Neuronal stem cell (in vitro differentiated cells): Measurements from ENCODE around the gene ENPP6.
A peak's percentile ranks its signal among the peaks of the same experiment; 100 is the strongest.

ENCODE experiments used
- DNase-seq: peaks from one replicate; pipeline ENCODE4 v3.0.0-alpha.2; 2013; ENCODE audit warnings: low spot score
- H2AFZ ChIP-seq: one replicate; pipeline ENCODE4 v1.6.1; 2013; ENCODE audit warnings: mild to moderate bottlenecking, low read length, inconsistent platforms
- H2AK5ac ChIP-seq: 2 replicates; pipeline ENCODE4 v1.6.1; 2013; ENCODE audit warnings: low read depth, mild to moderate bottlenecking, inconsistent platforms, low read length, moderate library complexity, mixed read lengths
- H2BK120ac ChIP-seq: 2 replicates; pipeline ENCODE4 v1.6.1; 2013; ENCODE audit warnings: low read depth, mild to moderate bottlenecking, inconsistent platforms, low read length, moderate library complexity, mixed read lengths
- H2BK12ac ChIP-seq: one replicate; pipeline ENCODE4 v1.6.1; 2013; ENCODE audit warnings: low read length, inconsistent platforms
- H2BK15ac ChIP-seq: 2 replicates; pipeline ENCODE4 v1.6.1; 2013; ENCODE audit warnings: mild to moderate bottlenecking, low read length, inconsistent platforms, mixed read lengths
- H2BK5ac ChIP-seq: one replicate; pipeline ENCODE4 v1.6.1; 2013; ENCODE audit warnings: inconsistent platforms, mild to moderate bottlenecking, low read length, moderate library complexity
- H3K14ac ChIP-seq: one replicate; pipeline ENCODE4 v1.6.1; 2013; ENCODE audit warnings: low read length, inconsistent platforms
- H3K18ac ChIP-seq: 2 replicates; pipeline ENCODE4 v1.6.1; 2013; ENCODE audit warnings: low read length, inconsistent platforms
- H3K23ac ChIP-seq: 2 replicates; pipeline ENCODE4 v1.6.1; 2013; ENCODE audit warnings: low read depth, mild to moderate bottlenecking, mixed read lengths, low read length, inconsistent platforms; ENCODE audit not compliant: poor library complexity
- H3K27ac ChIP-seq: replicated peaks from 3 replicates; pipeline ENCODE4 v1.5.1; 2013; ENCODE audit warnings: low read length, inconsistent platforms
- H3K27me3 ChIP-seq, 3 experiments: 2 replicates each; pipeline ENCODE4 v1.6.1; 2013; ENCODE audit warnings: low read length in 3 of 3, mild to moderate bottlenecking in 2 of 3, inconsistent platforms in 1 of 3, low read depth in 1 of 3, mixed read lengths in 1 of 3, moderate library complexity in 1 of 3; ENCODE audit not compliant: control insufficient read depth in 3 of 3, insufficient read depth in 3 of 3
- H3K36me3 ChIP-seq, 2 donors: replicated peaks in 1 of 2; 2 replicates each; pipeline ENCODE4 v1.6.1; 2013; ENCODE audit warnings: low read length in 2 of 2; ENCODE audit not compliant: control insufficient read depth in 2 of 2, insufficient read depth in 2 of 2
- H3K4ac ChIP-seq: 2 replicates; pipeline ENCODE4 v1.6.1; 2013; ENCODE audit warnings: inconsistent platforms, mild to moderate bottlenecking, low read length, moderate library complexity
- H3K4me1 ChIP-seq, 2 donors: 1 replicate in 1 of 2; 2 replicates in 1 of 2; pipeline ENCODE4 v1.6.1; 2013; ENCODE audit warnings: low read length in 2 of 2, low read depth in 1 of 2; ENCODE audit not compliant: control insufficient read depth in 2 of 2, insufficient read depth in 1 of 2
- H3K4me2 ChIP-seq: one replicate; pipeline ENCODE4 v1.6.1; 2013; ENCODE audit warnings: mild to moderate bottlenecking, low read length, inconsistent platforms; ENCODE audit not compliant: insufficient read depth, poor library complexity, severe bottlenecking
- H3K4me3 ChIP-seq, 2 donors: 2 replicates each; pipeline ENCODE4 v1.5.1; 2013; ENCODE audit warnings: low read length in 2 of 2, mild to moderate bottlenecking in 2 of 2, inconsistent platforms in 1 of 2, moderate library complexity in 1 of 2
- H3K79me1 ChIP-seq: one replicate; pipeline ENCODE4 v1.6.1; 2013; ENCODE audit warnings: low read depth, mild to moderate bottlenecking, inconsistent platforms, low read length, moderate library complexity
- H3K9ac ChIP-seq: one replicate; pipeline ENCODE4 v1.6.1; 2013; ENCODE audit warnings: mild to moderate bottlenecking, low read depth, low read length, inconsistent platforms; ENCODE audit not compliant: poor library complexity
- H3K9me3 ChIP-seq, 2 donors: replicated peaks in 1 of 2; 2 replicates each; pipeline versions ENCODE3 to v1.6.1; 2013; ENCODE audit warnings: low read length in 2 of 2, mild to moderate bottlenecking in 2 of 2, inconsistent platforms in 1 of 2, low read depth in 1 of 2, mixed read lengths in 1 of 2, moderate library complexity in 1 of 2; ENCODE audit not compliant: control insufficient read depth in 2 of 2, insufficient read depth in 1 of 2
- H4K8ac ChIP-seq: one replicate; pipeline ENCODE4 v1.6.1; 2013; ENCODE audit warnings: low read depth, mild to moderate bottlenecking, inconsistent platforms, low read length, moderate library complexity
- H4K91ac ChIP-seq: one replicate; pipeline ENCODE4 v1.6.1; 2013; ENCODE audit warnings: low read length, low read depth, mild to moderate bottlenecking, inconsistent platforms; ENCODE audit not compliant: poor library complexity
- whole genome bisulfite sequencing, 2 donors: extraction: QIAGEN DNeasy Blood & Tissue Kit; methylation state at CpG; one replicate each; pipeline ENCODE4 v1.1.7; 2013; ENCODE audit warnings: missing lambda C conversion rate in 2 of 2, mixed read lengths in 1 of 2; ENCODE audit not compliant: insufficient read length in 2 of 2, insufficient replicate concordance in 1 of 2; ENCODE audit errors: extremely low coverage in 2 of 2; 5-methylcytosine and 5-hydroxymethylcytosine counted together

ENPP6 gene

DNA sequence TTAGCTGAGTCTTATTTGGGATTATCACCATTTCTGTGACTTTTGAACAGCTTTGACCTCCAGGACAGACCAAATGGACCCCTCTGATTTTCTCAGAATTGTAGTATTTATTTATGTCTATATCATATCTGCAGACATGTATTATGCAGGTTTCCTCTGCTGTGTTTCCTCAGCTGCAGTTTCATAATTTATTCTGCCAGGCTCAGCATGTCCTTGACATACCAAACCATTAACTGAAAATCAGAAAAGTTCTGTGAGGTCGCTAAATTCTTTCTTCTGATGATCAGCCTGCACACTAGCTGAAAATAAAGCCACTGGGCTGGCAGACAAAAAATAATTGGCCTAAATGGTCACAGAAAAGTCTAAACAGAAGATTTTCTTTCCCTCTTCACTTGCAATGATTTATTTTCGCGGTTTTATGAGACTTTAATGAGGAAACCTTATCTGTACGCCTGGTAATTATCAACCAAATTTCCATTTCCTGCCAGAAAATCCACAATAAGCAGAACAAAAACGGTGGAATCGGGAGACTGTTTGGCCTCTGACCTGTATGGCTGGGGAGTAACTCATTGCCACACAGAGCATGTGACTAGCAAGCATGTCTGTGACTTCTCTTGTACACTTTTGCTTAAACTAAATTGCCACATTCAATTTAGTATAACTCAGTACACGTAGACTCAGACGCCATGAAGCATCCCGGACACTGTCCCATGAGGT lies 150.9 kb downstream of the ENPP6 start:
- H3K27ac ChIP-seq = no peak overlapping the region
- DNase-seq = no peak

GRCh38 chr4:184064877-184065276 lies 152.8 kb downstream of the ENPP6 start:
- Histone ChIP-seq H2AFZ (no peak overlapping the region), H2AK5ac (no peak overlapping the region), H3K4ac (no peak overlapping the region), H4K91ac (no peak overlapping the region), H3K18ac (no peak overlapping the region), H3K79me1 (no peaks in the 10 kb centered on the region), H3K4me2 (no peak overlapping the region), H3K27me3 (no peaks in the 10 kb centered on the region), H2BK12ac (no peak overlapping the region), H2BK5ac (no peak overlapping the region), H3K14ac (no peak overlapping the region), H2BK15ac (no peak overlapping the region), H3K4me3 (no peak overlapping the region), H3K4me1 (peaks cover 0 to 3% of the 10 kb centered on the region in 2 donors), H3K23ac (no peak overlapping the region), H2BK120ac (no peak overlapping the region), H4K8ac (no peak overlapping the region), H3K9me3 (no peaks in the 10 kb centered on the region), H3K36me3 (no peaks in the 10 kb centered on the region), H3K9ac (no peak overlapping the region), H3K27ac (no peak overlapping the region)
- DNase-seq = no peak
- no CpG with 5 or more reads among the region's 5 CpGs for WGBS, 2 donors

More for the DNA sequence above, 150.9 kb downstream of the ENPP6 start:
- Histone ChIP-seq H3K4ac (no peak overlapping the region), H4K8ac (no peak overlapping the region), H2BK15ac (no peak overlapping the region), H3K27me3 (no peaks in the 10 kb centered on the region), H3K18ac (no peak overlapping the region), H4K91ac (no peak overlapping the region), H3K23ac (no peak overlapping the region), H3K79me1 (no peaks in the 10 kb centered on the region), H3K14ac (no peak overlapping the region), H3K4me2 (no peak overlapping the region), H2AFZ (peak overlapping the region; percentile 7), H3K4me1 (peaks cover 0 to 3% of the 10 kb centered on the region in 2 donors), H3K4me3 (no peak overlapping the region), H3K9me3 (no peaks in the 10 kb centered on the region), H2BK5ac (no peak overlapping the region), H3K36me3 (no peaks in the 10 kb centered on the region), H3K9ac (no peak overlapping the region), H2BK12ac (no peak overlapping the region), H2AK5ac (no peak overlapping the region), H2BK120ac (no peak overlapping the region)
- WGBS, 2 donors = no CpG with 5 or more reads among the region's 9 CpGs

DNA sequence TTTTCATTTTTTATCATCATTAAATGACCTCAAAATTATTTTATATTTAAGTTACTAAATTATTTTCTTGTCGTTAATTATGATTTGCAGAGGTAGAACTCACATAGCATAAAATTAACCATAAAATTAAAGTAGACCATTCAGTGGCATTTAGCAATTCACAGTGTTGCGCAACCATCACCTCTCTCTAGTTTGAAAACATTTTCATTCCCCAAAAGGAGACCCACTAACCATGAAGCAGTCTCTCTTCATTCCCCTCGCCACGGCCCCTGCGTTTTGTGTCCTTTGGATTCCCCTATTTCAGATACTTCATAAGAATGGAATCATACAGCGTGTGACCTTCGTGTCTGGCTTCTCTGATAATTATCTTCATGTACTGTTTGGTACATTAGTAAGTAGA lies 154.9 kb downstream of the ENPP6 start:
- Histone ChIP-seq H3K14ac (no peak overlapping the region), H3K18ac (no peak overlapping the region), H3K36me3 (no peaks in the 10 kb centered on the region), H2AK5ac (no peak overlapping the region), H3K27me3 (no peaks in the 10 kb centered on the region), H4K8ac (no peak overlapping the region), H3K4ac (no peak overlapping the region), H2BK15ac (no peak overlapping the region), H3K27ac (no peak overlapping the region), H2BK5ac (no peak overlapping the region), H3K9me3 (no peaks in the 10 kb centered on the region), H3K4me3 (no peak overlapping the region), H2AFZ (no peak overlapping the region), H3K79me1 (no peaks in the 10 kb centered on the region), H4K91ac (no peak overlapping the region), H2BK12ac (no peak overlapping the region), H2BK120ac (no peak overlapping the region), H3K9ac (no peak overlapping the region), H3K23ac (no peak overlapping the region), H3K4me2 (no peak overlapping the region), H3K4me1 (peaks cover 0 to 3% of the 10 kb centered on the region in 2 donors)
- no peak for DNase-seq
- WGBS, 2 donors = no CpG with 5 or more reads among the region's 7 CpGs

DNA sequence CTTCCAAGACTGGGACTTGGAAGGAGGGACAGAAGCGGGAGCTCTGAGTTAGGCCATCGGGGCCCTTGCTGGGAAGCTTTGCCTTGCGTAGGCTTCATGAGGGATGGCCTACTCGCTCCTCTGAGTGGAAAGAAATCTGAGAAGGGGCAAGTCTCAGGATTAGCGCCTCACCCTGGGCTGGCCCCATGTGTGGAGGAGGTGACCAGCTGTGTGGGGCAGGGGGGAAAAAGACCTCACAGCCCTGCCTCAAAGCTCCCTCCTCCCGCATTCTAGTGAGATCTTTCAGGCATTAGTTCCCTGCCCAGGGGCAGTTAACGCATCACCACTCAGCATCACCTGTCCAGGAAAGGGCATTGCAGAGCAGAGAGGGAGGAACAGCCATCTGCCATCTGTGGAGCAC lies 156.1 kb downstream of the ENPP6 start:
- WGBS, 2 donors = no CpG with 5 or more reads among the region's 7 CpGs
- H3K27me3 ChIP-seq = no peaks in the 10 kb centered on the region

More for the DNA sequence above, 156.1 kb downstream of the ENPP6 start:
- H3K4me1 ChIP-seq = peaks cover 0 to 2% of the 10 kb centered on the region in 2 donors
- no peaks in the 10 kb centered on the region for H3K36me3 ChIP-seq
- H3K4me3 ChIP-seq = no peak overlapping the region
- no peak overlapping the region for H3K9ac ChIP-seq
- H3K4me2 ChIP-seq = no peak overlapping the region
- H2BK12ac ChIP-seq = no peak overlapping the region
- no peaks in the 10 kb centered on the region for H3K9me3 ChIP-seq
- no peak overlapping the region for H2AFZ ChIP-seq
- no peak for DNase-seq
- H2AK5ac ChIP-seq = peak overlapping the region; percentile 25
- H3K27ac ChIP-seq = no peak overlapping the region
- no peak overlapping the region for H2BK5ac ChIP-seq
- H4K8ac ChIP-seq = no peak overlapping the region
- H4K91ac ChIP-seq = no peak overlapping the region
- H2BK15ac ChIP-seq = no peak overlapping the region
- no peaks in the 10 kb centered on the region for H3K79me1 ChIP-seq
- no peak overlapping the region for H3K14ac ChIP-seq
- no peak overlapping the region for H3K23ac ChIP-seq
- H2BK120ac ChIP-seq = no peak overlapping the region
- H3K18ac ChIP-seq = peak overlapping the region; percentile 44
- no peak overlapping the region for H3K4ac ChIP-seq
